ENCODE measurements around the gene NR5A2. TPM values are rescaled to one million over a fixed set of nuclear protein-coding genes. Genes with fewer than 3 reads are reported as not detected.

Gene NR5A2
- total and polyA plus RNA-seq, 10 donors: 0.02 to 0.63 (median 0.10) TPM; not detected in 3

DNA sequence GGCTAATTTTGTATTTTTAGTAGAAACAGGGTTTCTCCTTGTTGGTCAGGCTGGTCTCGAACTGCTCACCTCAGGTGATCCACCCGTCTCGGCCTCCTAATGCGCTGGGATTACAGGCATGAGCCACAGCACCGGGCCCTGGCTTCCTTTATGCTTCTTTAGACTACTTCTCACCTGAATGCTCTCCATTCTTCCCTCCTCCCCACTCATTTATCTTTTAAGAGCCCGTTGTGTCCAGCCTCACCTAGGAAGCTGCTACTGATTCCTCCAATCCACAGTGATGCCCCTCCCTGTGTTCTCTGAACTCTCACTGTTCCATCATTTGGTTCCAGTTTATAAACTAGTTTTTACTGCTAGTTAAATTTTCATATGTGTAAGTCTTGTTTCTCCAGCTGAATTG, 44.9 kb upstream of the NR5A2 start:
- no peak overlapping the region for H3K27ac ChIP-seq
- H3K27me3 ChIP-seq (replicated peaks in 1 of 7): peaks cover 0 to 38% (median 0%) of the 10 kb centered on the region in 7 donors
- no peaks in the 10 kb centered on the region for H3K9me3 ChIP-seq
- TF ChIP-seq CTCF (IDR thresholded peaks at IDR 0.05 in 8 of 11, conservative IDR thresholded peaks at IDR 0.05 in 3 of 11) (no peak), POLR2A (IDR thresholded peaks at IDR 0.05) (no peak), POLR2AphosphoS5 (IDR thresholded peaks at IDR 0.05) (no peak)
- WGBS, 5 donors: 88 to 93% (median 91%) methylated on average over 6 of the region's 6 CpGs
- DNase-seq: peak; percentile 27
- no peaks in the 10 kb centered on the region for H3K36me3 ChIP-seq
- peaks cover 0 to 6% (median 3%) of the 10 kb centered on the region in 6 donors for H3K4me1 ChIP-seq
- H3K4me3 ChIP-seq: no peak overlapping the region
- intact Hi-C loops (cut with DNase I; ENCODE audit: low total_unique reads): no loop called here

- Histone ChIP-seq H3K27me3 (replicated peaks in 1 of 7) (peaks cover 0 to 35% (median 0%) of the 10 kb centered on the region in 7 donors), H3K9me3 (no peaks in the 10 kb centered on the region), H3K36me3 (no peaks in the 10 kb centered on the region), H3K4me1 (no peaks in the 10 kb centered on the region), H3K27ac (no peak overlapping the region), H3K4me3 (no peak overlapping the region)
- DNase-seq: no peak
- intact Hi-C loops (cut with DNase I; ENCODE audit: low total_unique reads): no loop called here
- 84 to 94% (median 86%) methylated on average over 3 of the region's 3 CpGs for WGBS, 5 donors
- TF ChIP-seq POLR2A (IDR thresholded peaks at IDR 0.05) (no peak), POLR2AphosphoS5 (IDR thresholded peaks at IDR 0.05) (no peak), CTCF (IDR thresholded peaks at IDR 0.05 in 8 of 11, conservative IDR thresholded peaks at IDR 0.05 in 3 of 11) (no peak)
These were observed 44.0 kb upstream of the NR5A2 start for GRCh38 chr1:199983531-199983930.

DNA sequence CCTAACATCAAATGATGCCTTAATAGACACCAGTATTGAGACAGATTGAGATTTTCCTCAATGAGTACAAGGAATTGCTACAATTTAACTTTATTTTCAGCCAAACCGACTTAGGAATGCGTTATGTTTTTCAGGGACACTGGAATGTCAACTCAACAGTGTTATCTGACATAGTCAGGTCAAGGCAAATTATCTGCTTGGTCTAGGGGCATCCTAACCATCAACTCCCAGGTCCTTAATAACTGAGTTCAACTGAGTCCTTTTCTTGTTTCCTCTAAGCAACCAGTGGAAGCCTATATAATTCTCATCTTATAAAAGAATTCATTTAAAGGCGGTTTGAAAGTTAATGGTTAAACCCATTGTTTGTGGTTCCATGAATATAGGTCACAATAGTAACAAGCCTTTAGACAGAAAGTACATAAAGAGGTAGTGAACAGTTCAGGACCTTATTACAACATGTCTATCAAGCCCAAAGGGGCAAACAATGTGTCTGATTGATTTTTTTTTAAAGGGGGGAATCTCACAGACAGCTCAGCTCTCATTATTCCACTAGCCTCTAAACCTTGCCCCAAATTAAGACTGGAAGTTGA, 32.3 kb upstream of the NR5A2 start:
- Histone ChIP-seq H3K27me3 (replicated peaks in 1 of 7) (peaks cover 0 to 19% (median 0%) of the 10 kb centered on the region in 7 donors), H3K4me1 (no peaks in the 10 kb centered on the region), H3K9me3 (no peaks in the 10 kb centered on the region), H3K27ac (no peak overlapping the region), H3K4me3 (no peak overlapping the region), H3K36me3 (no peaks in the 10 kb centered on the region)
- intact Hi-C loops (cut with DNase I; ENCODE audit: low total_unique reads): no loop called here
- TF ChIP-seq POLR2AphosphoS5 (IDR thresholded peaks at IDR 0.05): no peak
- TF ChIP-seq CTCF (IDR thresholded peaks at IDR 0.05 in 8 of 11, conservative IDR thresholded peaks at IDR 0.05 in 3 of 11): no peak
- TF ChIP-seq POLR2A (IDR thresholded peaks at IDR 0.05): no peak
- DNase-seq: no peak
- WGBS, 5 donors: 57 to 70% (median 59%) methylated on average over 3 of the region's 3 CpGs

GRCh38 chr1:200005165-200005564, 22.3 kb upstream of the NR5A2 start:
- WGBS, 5 donors: 91 to 97% (median 94%) methylated on average over 6 of the region's 6 CpGs
- no peak overlapping the region for H3K4me3 ChIP-seq
- intact Hi-C loops (cut with DNase I; ENCODE audit: low total_unique reads): no loop called here

More at GRCh38 chr1:200005165-200005564, 22.3 kb upstream of the NR5A2 start:
- Histone ChIP-seq H3K27ac (no peak overlapping the region), H3K27me3 (replicated peaks in 1 of 7) (no peaks in the 10 kb centered on the region), H3K4me1 (no peaks in the 10 kb centered on the region), H3K9me3 (no peaks in the 10 kb centered on the region), H3K36me3 (no peaks in the 10 kb centered on the region)
- no peak for DNase-seq
- TF ChIP-seq POLR2AphosphoS5 (IDR thresholded peaks at IDR 0.05) (no peak), POLR2A (IDR thresholded peaks at IDR 0.05) (no peak), CTCF (IDR thresholded peaks at IDR 0.05 in 8 of 11, conservative IDR thresholded peaks at IDR 0.05 in 3 of 11) (no peak)
